Nephron (organoid): ENCODE results near the gene TOR3A.

ENCODE experiments used
- H3K27ac Mint-ChIP-seq, 3 experiments: 2 replicates each; pipeline ENCODE4 v1.8.0; 2020; ENCODE audit warnings: mixed read lengths in 3 of 3, mild to moderate bottlenecking in 2 of 3, moderate library complexity in 1 of 3
- H3K27me3 Mint-ChIP-seq: 2 replicates; pipeline ENCODE4 v1.8.0; 2021; ENCODE audit warnings: low read depth, mild to moderate bottlenecking, moderate library complexity, mixed read lengths
- H3K36me3 Mint-ChIP-seq: 2 replicates; pipeline ENCODE4 v1.8.0; 2020; ENCODE audit warnings: low read depth, mixed read lengths
- H3K4me1 Mint-ChIP-seq: 2 replicates; pipeline ENCODE4 v1.8.0; 2020; ENCODE audit warnings: mixed read lengths
- H3K4me3 Mint-ChIP-seq, 3 experiments: 2 replicates each; pipeline ENCODE4 v1.8.0; 2020; ENCODE audit warnings: mild to moderate bottlenecking in 3 of 3, mixed read lengths in 3 of 3, moderate library complexity in 2 of 3
- H3K9me3 Mint-ChIP-seq: 2 replicates; pipeline ENCODE4 v1.8.0; 2020; ENCODE audit warnings: mixed read lengths
- TF ChIP-seq, protein P1 (sequence below), 3 experiments: fragments of 200-600 bp; sonication (generic); IDR thresholded peaks; one replicate each; pipeline ENCODE4 v1.5.0; 2021; ENCODE audit warnings: antibody characterized with exemption in 3 of 3; ENCODE audit not compliant: unreplicated experiment in 3 of 3

Gene TOR3A

DNA sequence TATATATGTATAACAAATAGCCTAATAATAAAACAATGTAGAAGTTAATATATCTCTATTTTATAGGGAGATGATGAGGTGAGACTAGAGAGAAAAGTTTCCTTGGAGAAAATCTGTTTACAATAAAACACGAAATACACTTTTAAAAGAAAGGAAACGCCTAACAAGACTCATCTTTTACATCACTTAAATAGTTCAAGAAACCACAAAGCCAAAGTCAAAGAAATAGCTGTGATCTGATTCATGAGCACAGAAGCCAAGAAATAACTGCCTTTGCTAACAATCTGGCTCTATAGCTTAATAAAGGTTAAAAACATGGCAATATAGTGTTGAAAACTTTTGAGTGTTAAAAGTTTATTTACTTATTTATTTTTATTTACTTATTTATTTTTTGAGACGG lies 61.5 kb downstream of the TOR3A start:
- peaks cover 23% of the 10 kb centered on the region for H3K4me1 Mint-ChIP-seq

GRCh38 chr1:179144626-179145025 lies 62.8 kb downstream of the TOR3A start:
- Mint-ChIP-seq H3K4me1 (peaks cover 23% of the 10 kb centered on the region), H3K9me3 (peaks cover 12% of the 10 kb centered on the region), H3K4me3 (no peak overlapping the region), H3K36me3 (peaks cover 49% of the 10 kb centered on the region), H3K27ac (no peak overlapping the region), H3K27me3 (no peaks in the 10 kb centered on the region)
- TF ChIP-seq, protein P1, sequence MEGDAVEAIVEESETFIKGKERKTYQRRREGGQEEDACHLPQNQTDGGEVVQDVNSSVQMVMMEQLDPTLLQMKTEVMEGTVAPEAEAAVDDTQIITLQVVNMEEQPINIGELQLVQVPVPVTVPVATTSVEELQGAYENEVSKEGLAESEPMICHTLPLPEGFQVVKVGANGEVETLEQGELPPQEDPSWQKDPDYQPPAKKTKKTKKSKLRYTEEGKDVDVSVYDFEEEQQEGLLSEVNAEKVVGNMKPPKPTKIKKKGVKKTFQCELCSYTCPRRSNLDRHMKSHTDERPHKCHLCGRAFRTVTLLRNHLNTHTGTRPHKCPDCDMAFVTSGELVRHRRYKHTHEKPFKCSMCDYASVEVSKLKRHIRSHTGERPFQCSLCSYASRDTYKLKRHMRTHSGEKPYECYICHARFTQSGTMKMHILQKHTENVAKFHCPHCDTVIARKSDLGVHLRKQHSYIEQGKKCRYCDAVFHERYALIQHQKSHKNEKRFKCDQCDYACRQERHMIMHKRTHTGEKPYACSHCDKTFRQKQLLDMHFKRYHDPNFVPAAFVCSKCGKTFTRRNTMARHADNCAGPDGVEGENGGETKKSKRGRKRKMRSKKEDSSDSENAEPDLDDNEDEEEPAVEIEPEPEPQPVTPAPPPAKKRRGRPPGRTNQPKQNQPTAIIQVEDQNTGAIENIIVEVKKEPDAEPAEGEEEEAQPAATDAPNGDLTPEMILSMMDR (IDR thresholded peaks at IDR 0.05; ENCODE audit: unreplicated experiment in 3 of 3) = no peak

More for the DNA sequence above, 61.5 kb downstream of the TOR3A start:
- Mint-ChIP-seq H3K36me3 (peaks cover 45% of the 10 kb centered on the region), H3K27me3 (no peaks in the 10 kb centered on the region), H3K27ac (peak overlapping the region in 1 of 3 experiments; percentile 42), H3K9me3 (peaks cover 7% of the 10 kb centered on the region), H3K4me3 (no peak overlapping the region)
- TF ChIP-seq, protein P1 (IDR thresholded peaks at IDR 0.05; ENCODE audit: unreplicated experiment in 3 of 3) = no peak

DNA sequence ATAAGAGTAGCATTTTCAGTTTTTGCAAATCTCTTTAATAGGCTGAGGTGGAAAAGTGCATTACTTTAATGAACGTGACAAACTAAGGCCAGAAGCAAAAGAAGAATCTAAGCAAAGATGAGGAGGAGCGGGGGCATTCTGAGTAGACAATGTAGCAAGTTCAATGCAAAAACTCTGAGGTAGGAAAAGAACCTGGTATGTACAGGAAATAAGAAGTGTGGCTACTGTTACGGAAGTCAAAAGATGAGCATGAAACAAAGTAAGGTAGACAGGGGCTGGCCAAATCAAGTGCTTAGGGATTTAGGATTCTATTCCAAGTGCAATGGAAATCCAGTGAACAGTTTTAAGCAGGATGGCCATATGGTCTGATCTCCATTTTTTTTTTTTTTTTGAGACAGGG lies 63.7 kb downstream of the TOR3A start:
- Mint-ChIP-seq H3K36me3 (peaks cover 47% of the 10 kb centered on the region), H3K27ac (no peak overlapping the region), H3K9me3 (peaks cover 12% of the 10 kb centered on the region), H3K4me1 (peaks cover 17% of the 10 kb centered on the region), H3K4me3 (no peak overlapping the region), H3K27me3 (no peaks in the 10 kb centered on the region)
- TF ChIP-seq, protein P1 (IDR thresholded peaks at IDR 0.05; ENCODE audit: unreplicated experiment in 3 of 3) = no peak
